NT2/D1 (cell line): ENCODE measurements around the gene CAMTA1.

ENCODE experiments used
- SUZ12 ChIP-seq: IDR thresholded peaks from 2 replicates; pipeline ENCODE4 v1.6.1; 2011; ENCODE audit not compliant: insufficient read length, insufficient read depth; ENCODE audit errors: extremely low read depth
- YY1 ChIP-seq: IDR thresholded peaks from 2 replicates; pipeline ENCODE4 v1.6.1; 2011; ENCODE audit not compliant: insufficient read length, insufficient read depth
- ZNF274 ChIP-seq: IDR thresholded peaks from 2 replicates; pipeline ENCODE4 v1.6.1; 2011; ENCODE audit warnings: mild to moderate bottlenecking, low read depth, low read length

DNA sequence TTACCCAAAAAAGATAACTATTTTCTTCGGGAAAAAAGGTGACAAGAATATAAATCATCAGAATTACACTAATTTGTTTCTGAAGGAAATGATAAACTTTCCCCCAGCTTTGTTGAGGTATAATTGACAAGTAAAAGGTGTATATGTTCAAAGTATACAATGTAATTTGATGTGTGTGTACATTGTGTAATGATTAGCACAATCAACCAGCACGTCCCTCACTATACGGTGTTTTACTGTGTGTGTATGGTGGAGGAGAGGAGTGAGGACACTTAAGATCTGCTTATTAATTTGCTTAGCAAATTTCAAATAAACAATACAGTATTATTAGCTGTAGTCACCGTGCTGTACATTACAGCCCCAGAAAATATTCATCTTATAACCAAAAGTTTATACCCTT, 77.7 kb downstream of the CAMTA1 start:
- TF ChIP-seq YY1 (no peak), SUZ12 (no peak), ZNF274 (no peak)
